DMS 273 (cell line): Measurements from ENCODE around the gene CEP164.
A peak's percentile ranks its signal among the peaks of the same experiment; 100 is the strongest.

Experiments used
- DNase-seq: peaks from one replicate; lab custom pipeline; 2025; ENCODE audit not compliant: unreplicated experiment; lab: John Stamatoyannopoulos, UW

The CEP164 gene

GRCh38 chr11:117327567-117328374 lies at the start of gene CEP164:
Gene CEP164, plus strand, starts transcription at chr11:117327854. Its CDS starts 10,733 bp downstream, at chr11:117338587.
- DNase-seq: peak; percentile 95

GRCh38 chr11:117278347-117278746 lies 49.3 kb upstream of the CEP164 start:
- DNase-seq: no peak

- DNase-seq: no peak
Observed at GRCh38 chr11:117279711-117280376, 47.8 kb upstream of the CEP164 start.

- no peak for DNase-seq
Observed at GRCh38 chr11:117281159-117281558, 46.5 kb upstream of the CEP164 start.

GRCh38 chr11:117281869-117282268 lies 45.8 kb upstream of the CEP164 start:
- no peak for DNase-seq

GRCh38 chr11:117282956-117283355 lies 44.7 kb upstream of the CEP164 start:
- DNase-seq: no peak

- DNase-seq: no peak
Observed at GRCh38 chr11:117284053-117284452, 43.6 kb upstream of the CEP164 start.

GRCh38 chr11:117286588-117286987 lies 41.1 kb upstream of the CEP164 start:
- no peak for DNase-seq

- no peak for DNase-seq
Observed at GRCh38 chr11:117287668-117288067, 40.0 kb upstream of the CEP164 start.

GRCh38 chr11:117289795-117290194 lies 37.9 kb upstream of the CEP164 start:
- no peak for DNase-seq

- no peak for DNase-seq
Observed at GRCh38 chr11:117290809-117291396, 36.8 kb upstream of the CEP164 start, which contains the start of gene BACE1-AS. Gene BACE1-AS, plus strand, starts transcription at chr11:117291346.

GRCh38 chr11:117292616-117293015 lies 35.0 kb upstream of the CEP164 start:
- no peak for DNase-seq

- no peak for DNase-seq
Observed at GRCh38 chr11:117295438-117296137, 32.1 kb upstream of the CEP164 start.

GRCh38 chr11:117296881-117297280 lies 30.8 kb upstream of the CEP164 start:
- DNase-seq: no peak

GRCh38 chr11:117298195-117298594 lies 29.5 kb upstream of the CEP164 start:
- no peak for DNase-seq

GRCh38 chr11:117299351-117300282 lies 28.0 kb upstream of the CEP164 start:
- DNase-seq: no peak

- no peak for DNase-seq
Observed at GRCh38 chr11:117300283-117300663, 27.4 kb upstream of the CEP164 start.

GRCh38 chr11:117300773-117301172 lies 26.9 kb upstream of the CEP164 start:
- DNase-seq: no peak

- DNase-seq: no peak
Observed at GRCh38 chr11:117302228-117302627, 25.4 kb upstream of the CEP164 start.

- no peak for DNase-seq
Observed at GRCh38 chr11:117303101-117303500, 24.6 kb upstream of the CEP164 start.
